ENCODE results near the gene GAS2L1.

Gene GAS2L1

DNA sequence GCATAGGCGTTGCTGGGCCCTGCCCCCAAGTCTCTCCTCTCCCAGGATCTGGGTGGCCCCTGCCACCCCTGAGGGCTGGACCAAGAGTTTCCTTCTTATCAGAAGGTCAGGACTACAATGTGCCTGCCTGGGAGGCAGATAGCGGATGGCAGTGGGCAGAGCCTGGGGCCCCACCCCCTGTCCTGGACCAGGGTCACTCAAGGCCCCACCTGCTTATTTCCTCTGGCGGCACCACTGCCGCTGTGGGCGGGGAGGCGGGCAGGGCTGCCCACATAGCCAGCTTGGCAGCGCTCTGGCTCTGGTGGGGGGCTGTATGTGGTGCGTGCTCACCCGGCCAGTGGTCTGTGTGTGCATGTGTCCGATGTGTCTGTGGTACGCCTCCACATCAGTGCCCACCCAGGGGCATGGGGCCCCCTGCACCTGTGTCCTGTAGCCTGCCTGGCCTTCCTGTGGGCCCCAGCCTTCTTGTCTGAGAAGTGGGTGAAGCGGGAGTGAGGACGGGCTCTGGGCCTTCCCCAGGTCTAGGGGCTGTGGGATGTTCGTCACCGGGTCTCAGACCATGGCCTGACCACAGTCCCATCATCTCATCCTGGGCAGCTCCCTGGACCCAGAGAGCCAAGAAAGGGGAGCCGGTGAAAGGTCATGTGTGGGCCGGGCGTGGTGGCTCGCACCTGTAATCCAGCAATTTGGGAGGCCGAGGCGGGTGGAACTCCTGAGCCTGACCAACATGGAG lies 3.0 kb downstream of the GAS2L1 start:
- no peak for DNase-seq (ENCODE audit: low read depth)

DNA sequence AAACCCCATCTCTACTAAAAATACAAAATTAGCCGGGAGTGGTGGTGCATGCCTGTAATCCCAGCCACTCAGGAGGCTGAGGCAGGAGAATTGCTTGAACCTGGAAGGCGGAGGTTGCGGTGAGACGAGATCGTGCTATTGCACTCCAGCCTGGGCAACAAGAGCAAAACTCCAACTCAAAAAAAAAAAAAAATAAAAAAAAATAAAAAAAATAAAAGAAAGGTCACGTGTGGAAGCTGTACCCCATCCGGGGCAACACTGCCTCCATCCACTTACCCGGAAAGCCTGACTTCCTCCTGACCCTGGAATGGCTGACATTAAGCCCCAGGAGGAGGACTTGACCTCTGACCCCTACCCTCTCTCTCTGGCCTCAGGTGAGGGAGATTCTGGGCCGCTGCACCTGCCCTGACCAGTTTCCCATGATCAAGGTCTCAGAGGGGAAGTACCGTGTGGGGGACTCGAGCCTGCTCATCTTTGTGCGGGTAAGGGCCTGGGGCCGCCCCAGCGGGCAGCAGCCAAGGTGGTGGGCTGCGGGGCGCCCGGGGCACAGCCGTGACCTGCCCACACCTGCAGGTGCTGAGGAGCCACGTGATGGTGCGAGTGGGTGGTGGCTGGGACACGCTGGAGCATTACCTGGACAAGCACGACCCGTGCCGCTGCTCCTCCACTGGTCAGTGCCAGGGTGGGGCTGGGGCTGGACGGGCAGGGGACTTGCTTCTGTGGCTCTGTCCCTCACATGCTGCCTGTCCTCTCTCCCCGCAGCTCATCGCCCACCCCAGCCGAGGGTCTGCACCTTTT lies 3.8 kb downstream of the GAS2L1 start:
- DNase-seq (ENCODE audit: low read depth), result no peak

- DNase-seq (ENCODE audit: low read depth), result peak; percentile 83
Measured at GRCh38 chr22:29310863-29311339, 4.5 kb downstream of the GAS2L1 start.

GRCh38 chr22:29311464-29312217 lies 5.2 kb downstream of the GAS2L1 start:
- DNase-seq (ENCODE audit: low read depth), result no peak

GRCh38 chr22:29312218-29313125 lies 6.0 kb downstream of the GAS2L1 start:
- no peak for DNase-seq (ENCODE audit: low read depth)

DNA sequence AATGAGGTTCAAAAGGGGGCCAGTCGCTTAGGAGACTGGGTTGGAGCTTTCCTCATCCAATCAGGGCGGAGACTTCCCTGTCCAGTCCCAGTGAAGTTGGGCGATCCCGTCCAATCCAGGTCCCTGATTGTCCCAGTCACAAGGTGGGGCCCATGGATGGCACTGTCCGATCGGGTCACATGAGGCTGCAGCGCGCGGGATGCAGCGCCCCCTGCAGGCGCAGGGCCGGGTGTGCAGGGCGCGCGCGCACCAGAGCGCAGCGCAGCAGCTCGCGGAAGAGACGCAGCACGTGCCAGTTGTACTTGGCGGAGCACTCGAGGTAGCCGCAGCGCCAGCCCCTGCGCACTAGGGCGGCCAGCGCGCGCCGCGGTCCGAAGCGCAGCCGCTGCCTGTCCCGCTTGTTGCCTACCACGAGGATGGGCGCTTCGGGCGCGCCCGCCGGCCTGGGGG lies 6.7 kb downstream of the GAS2L1 start:
- DNase-seq (ENCODE audit: low read depth), result no peak

GRCh38 chr22:29313576-29314466 lies 7.4 kb downstream of the GAS2L1 start:
- DNase-seq (ENCODE audit: low read depth), result no peak

DNA sequence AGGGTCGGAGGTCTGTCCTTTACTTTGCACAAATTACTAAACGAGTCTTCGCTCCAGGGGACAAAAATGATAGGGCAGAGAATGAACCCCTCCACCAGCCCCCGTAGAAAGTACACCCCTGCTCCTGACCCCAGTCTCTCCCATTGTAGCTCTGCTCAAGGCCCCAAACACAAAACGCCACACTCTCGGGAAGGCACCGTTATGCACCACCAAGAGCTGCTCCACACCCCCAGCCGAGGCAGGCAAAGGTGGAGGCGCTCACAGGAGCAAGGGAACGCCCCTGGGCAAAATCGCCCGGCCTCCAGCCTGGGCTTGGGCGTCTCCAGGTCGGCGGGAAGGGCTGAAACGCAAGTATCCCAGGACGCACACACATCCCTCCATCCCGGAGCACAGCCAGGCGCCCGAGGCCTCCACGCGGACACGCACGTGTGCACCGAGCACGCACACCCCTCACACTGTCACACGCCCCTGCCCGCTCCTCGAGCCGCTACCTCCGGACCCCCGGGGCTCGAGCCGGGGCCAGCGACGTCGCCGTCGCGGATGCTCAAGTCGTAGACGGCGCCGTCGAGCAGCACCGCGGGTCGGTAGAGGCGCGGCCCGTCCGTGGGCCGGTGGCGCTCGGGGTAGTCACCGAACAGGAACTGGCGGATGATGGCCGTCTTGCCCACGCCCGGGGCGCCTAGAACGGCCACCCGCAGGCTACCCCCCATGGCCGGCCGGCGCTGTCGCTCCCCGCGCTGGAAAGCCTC lies 8.3 kb downstream of the GAS2L1 start:
- DNase-seq (ENCODE audit: low read depth), result no peak

DNA sequence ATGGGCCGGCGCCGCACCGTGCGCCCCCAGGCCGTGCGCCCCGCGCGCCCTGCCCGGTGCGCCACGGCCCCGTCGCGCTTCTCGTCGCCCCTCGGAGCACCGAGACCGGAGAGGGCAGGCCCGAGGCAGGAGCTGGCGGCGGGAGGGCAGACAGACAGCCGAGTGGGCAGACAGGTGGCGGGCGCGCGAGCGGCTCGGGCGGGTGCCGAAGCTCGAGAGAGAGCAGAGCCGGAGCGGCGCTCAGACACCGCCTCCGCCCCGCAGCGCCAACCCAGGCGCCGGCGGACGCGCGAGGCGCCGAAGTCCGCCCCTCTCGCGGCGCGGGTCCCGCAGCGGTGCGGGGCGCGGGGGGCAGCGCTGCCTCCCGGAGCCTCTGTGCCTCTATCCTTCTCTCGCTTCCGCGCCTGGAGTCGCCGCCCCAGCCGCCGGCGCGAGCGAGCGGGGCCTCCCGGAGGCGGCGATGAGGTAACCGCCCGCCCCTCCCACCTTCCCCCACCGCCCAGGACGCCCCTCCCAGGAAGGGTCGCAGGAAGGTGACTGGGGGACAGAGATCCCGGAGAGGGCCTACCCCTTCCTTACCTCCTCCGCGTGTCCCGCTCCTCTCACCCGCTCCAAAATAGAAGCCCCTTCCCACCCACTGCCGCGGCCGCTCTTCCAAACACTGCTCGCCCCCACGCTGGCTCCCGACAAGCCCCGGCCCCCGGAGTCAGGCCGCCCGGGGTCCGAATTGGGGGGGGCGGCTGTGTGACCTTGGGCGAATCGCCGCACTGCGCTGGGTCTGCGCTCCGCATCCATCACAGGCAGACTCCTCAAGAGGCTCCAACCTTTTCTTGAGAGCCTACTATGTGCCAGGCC lies 9.1 kb downstream of the GAS2L1 start, which contains the start of gene RASL10A:
TSS of gene RASL10A (minus strand) at position 412 of the 855 bp plus-strand sequence. CDS start 451 bp downstream, outside the sequence.
- DNase-seq (ENCODE audit: low read depth), result no peak

DNA sequence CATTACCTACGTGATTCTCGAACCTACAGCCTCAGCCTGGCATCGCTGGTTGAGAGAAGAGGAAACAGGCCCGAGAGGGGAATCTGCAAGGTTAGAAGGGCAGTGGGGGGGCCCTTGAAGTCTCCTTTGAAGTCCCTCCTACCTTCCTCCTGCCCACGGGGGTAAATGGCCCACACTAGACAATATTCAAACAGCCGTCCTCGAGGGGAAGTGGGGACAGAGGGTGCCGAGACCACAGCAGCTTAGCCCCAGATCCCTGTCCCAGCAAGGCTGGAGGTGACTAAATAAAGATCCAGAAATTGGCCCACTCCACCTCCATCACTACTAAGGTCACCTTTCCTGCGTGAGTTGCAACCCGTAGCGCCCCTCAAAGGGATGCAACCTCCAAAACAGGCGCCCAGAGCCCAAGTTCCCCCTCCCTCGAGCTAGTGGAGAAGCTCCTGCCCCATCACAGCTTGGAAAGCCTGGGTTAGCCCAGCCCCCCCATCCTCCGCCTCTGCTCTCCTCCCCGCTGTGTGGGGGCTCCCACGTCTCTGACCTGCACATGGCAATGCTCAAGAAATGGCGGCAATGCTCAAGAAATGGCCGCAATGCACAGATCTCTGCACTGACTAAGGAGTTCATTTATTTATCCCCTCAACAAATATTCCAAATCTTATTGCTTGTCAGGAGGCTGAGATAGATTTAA lies 9.8 kb downstream of the GAS2L1 start:
- DNase-seq (ENCODE audit: low read depth), result no peak

- no peak for DNase-seq (ENCODE audit: low read depth)
Measured at GRCh38 chr22:29317827-29318454, 11.5 kb downstream of the GAS2L1 start.

- no peak for DNase-seq (ENCODE audit: low read depth)
Measured at GRCh38 chr22:29319072-29319471, 12.6 kb downstream of the GAS2L1 start.

DNA sequence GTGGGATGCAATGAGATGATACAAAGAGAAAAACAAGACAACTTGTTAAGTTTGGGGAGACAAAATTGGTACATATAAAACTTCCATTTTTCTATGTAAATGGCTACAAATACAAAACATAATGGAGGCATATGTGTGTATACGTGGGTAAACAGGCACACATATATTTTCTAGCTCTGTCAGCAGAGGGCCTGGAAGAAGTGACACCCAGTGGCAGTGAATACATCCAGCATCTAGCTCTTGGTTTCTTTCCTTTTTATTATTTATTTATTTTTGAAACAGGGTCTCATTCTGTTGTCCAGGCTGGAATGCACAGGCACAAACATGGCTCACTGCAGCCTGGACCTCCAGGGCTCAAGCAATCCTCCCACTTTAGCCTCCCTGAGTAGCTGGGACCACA lies 14.1 kb downstream of the GAS2L1 start:
- DNase-seq (ENCODE audit: low read depth), result no peak

DNA sequence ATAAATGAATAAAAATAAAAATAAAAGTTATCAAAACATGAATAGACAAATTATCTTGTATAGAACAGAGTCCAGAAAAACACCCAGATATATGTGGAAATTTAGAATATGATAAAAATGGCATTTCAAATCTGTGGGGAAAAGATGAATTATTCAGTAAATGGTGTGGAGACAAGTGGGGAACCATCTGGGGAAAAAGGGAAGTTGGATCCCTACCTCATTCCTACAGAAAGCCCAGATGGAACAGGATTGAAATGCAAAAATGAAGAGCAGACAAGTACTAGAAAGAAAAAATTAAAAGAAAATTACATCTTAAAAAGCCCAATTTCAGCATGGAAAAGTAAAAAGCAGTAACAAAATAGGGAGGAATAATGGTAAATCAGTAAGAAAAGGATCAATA lies 17.2 kb downstream of the GAS2L1 start:
- no peak for DNase-seq (ENCODE audit: low read depth)

DNA sequence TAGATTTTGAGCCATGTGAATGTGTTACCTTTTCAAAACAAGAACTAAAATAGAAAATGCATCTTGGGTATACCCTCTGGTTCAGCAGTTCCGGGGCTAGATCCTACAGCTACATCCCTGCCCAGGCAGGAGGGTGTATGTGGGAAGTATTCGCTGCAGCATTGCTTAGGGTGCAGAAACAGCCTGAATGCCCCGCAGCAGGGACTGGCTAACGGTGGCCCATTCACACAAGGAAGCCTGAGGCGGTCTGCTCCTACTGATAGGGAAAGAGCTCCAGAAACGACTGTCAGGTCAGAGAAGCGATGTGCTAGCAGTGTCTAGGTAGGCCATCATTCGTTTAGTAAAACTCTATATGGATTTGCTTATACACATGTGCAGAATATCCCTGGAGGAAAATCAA lies 18.9 kb downstream of the GAS2L1 start:
- no peak for DNase-seq (ENCODE audit: low read depth)

DNA sequence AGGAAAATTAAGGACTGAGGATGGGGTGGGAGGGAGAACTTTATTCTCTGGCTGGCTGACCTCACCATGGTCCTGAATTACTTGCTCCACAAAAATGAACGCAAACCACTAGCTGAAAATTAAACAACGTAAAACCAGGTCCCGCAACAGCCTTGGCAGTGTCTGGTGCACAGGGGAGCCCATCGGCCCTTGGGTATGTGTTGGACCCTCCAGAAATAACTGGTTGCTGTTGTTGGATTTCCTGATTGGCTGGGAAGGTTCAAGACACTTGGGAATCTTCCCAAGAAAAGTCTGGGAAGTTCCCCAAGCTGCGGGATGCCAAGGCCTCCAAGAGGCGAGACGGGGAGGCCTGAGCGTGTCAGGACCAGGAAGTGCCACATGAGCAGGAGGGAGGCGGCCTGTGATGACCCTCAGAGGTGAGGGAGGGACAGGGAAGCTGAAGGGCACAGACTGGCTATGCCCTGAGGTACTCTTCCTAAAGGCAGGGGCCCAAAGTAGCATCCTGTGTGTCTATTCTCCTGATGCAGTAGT lies 19.4 kb downstream of the GAS2L1 start:
- DNase-seq (ENCODE audit: low read depth), result no peak

GRCh38 chr22:29326481-29326880 lies 20.0 kb downstream of the GAS2L1 start:
- no peak for DNase-seq (ENCODE audit: low read depth)
